Measurements from ENCODE around the gene FAM156A.
"Not testable (repeated sequence)": the region's sequence is repeated elsewhere in the genome, so short reads cannot be mapped to it uniquely, and the experiment has no call there.

FAM156A gene, protein sequence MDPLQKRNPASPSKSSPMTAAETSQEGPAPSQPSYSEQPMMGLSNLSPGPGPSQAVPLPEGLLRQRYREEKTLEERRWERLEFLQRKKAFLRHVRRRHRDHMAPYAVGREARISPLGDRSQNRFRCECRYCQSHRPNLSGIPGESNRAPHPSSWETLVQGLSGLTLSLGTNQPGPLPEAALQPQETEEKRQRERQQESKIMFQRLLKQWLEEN

DNA sequence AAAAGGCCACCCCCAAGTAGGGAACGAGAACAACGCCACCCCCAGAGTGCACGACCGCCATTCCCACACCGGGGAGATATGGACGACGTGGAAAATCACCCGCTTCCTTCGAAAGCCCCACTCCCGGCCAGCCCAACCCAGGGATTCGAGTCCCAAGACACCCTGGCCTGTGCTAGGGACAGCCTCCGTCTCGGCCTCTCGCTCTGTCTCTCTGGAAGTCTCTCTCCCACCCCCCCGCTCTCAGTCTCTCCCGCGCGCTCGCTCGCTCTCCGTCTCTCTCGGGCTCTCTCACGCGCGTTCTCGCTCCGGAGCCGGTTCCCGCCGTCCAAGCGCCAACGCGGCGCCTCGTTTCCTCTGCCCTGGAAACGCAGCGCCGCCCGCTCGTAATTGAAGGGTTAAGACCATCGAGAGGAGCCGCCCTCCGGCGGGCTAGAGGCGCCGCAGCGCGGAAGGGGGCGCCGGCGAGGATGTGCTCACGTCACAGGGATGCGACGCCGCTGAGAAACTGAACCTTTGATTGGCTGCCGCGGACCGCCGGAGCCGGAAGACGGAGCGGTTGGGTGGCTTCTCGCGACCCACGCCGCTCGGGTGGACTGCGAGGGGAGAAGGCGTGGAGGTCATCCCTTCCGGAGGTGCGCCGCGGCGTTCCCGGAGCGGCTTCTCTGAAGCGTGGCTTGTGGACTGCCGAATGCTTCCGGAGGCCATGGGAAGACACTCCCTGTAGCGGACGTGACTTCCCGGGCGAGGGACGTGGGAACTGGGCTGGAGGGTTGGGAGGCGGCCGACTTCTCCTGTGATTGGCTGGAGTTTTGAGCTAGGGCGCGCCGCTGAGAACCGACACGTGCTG is at the start of gene FAM156A:
FAM156A (minus strand) TSS at position 406 of the 847 bp plus-strand sequence. CDS start 9,930 bp downstream, outside the sequence.
- not testable (repeated sequence) for DNase-seq

DNA sequence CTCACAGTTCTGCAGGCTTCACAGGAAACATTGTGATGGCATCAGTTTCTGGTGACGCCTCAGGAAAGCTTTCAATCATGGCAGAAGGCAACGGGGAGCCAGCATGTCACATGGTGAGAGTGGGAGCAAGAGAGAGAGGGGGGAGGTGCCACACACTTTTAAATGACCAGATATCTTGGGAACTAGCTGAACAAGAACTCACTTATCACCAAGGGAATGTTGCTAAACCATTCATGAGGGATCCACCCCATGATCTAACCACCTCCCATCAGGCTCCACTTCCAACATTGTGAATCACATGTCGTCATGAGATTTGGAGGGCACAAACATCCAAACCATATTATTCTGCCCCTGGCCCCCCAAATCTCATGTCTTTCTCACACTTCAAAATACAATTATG is 47.0 kb upstream of the FAM156A start:
- no peak for DNase-seq

DNA sequence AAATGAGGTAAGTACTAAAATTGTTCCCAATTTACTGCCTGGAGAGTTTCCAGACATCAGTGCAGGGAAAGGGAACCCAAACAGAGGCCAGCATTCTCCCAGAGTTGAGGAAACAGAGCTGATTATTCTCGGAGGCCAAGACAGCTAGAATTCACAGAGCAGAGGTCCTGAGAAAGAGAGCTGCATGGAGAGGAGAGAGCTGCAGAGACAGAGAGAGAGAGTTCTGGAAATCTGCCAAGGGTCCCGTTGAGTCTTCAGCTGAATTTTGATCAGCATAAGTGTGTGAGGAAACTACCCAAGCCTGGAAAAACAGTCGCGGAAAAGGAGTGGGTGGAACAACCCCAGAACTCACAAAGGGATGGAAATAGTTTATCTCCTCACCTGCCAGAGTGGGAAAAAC is 46.5 kb upstream of the FAM156A start:
- no peak for DNase-seq

DNA sequence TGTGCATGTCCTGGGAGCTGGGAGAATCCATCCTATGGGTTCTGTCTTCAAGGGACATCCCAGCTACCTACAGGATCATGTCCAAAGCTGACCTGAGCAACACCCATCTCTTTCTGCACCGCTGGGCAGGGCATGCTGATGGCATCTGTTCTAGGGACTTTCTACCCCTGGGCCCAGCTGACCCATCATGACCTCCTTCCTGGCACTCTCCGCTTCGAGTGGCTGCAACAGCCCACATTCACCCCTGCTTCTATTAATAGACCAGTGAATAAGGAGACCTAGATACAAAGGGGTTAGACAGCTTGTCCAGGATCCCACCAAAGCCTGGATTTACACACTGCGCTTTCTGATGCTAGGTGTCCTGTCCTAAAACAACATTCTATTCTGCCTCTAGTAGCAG is 45.7 kb upstream of the FAM156A start:
- DNase-seq: no peak

DNA sequence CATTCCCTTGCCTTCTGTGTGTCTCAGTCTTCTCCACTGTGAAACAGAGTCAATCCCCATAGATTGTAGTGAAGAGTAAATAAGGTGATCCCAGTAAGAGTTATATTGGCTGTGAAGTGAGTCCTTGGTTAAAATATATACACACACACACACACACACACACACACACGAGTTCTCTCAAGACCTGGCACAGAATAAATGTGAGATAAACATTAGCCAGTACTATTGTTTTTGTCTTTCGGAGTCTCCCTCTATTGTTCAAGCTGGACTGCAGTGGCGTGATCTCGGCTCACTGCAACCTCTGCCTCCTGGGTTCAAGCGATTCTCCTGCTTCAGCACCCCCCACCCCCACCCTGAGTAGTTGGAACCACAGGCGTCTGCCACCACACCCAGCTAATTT is 44.8 kb upstream of the FAM156A start:
- DNase-seq: no peak

DNA sequence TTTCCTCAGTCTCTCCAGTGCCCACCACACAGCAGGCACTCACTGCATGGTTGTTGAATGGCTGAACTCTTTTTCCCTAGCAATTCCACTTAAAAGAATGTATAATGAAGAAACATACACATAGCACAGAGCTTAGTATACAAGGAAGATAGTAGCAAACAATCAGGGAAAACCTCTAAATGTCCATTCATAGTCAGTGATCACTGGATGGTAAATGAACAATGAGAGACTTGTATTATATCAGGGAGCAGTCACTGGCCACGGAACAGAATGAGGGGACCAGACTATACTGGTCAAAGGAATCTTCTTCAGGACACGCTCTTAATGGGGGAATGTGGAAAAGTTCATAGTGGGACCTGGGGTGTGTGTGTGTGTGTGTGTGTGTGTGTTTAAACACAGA is 43.6 kb upstream of the FAM156A start:
- no peak for DNase-seq

DNA sequence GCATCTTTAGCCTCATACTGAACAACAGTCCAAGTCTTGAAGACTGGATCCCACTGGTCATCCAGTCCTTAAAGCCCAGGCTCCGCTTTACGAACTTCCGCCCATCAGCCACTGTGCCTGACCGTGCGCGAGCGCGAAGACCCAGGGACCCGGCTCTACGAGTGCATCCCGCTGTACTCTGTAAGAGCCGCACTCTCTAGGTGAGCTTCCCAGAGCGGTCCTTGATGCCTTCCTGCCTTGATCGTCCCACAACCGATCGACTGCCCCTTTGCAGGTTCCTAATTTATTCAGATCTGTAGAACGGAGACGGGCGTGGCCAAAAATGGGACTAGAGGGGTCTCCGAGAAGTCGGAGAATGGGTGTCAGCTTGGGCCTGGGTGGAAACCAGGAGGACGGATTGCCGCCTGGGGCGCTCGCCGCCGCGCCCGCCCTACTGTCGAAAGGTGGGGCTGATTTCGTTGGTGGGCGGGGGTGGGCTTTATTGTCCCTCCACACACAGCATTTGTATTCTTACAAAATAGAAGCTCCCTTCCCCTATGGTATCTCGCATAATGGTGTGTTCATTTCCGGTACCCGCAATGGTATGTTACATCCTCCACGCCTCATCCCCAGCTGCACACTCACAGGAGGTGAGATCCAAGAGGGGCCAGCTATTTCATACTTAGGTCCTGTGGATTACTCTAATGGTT is 42.3 kb upstream of the FAM156A start:
- DNase-seq: no peak

DNA sequence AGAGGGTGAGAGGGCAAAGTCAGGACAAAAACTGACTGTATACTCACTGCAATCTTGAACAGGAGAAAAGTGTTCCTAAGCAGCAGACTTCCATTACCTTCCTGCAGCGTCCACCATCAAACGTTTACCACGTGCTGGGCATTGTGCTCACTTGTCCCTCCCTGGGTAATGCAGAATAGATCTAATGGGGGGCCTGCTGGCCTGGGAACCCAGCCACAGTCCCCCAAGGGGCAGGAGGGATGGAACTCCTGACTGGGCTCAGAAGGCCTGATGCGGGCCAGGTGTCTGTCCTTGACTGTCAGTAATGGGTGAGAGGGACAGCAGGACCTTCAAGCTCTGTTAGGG is 37.6 kb upstream of the FAM156A start:
- DNase-seq: no peak

DNA sequence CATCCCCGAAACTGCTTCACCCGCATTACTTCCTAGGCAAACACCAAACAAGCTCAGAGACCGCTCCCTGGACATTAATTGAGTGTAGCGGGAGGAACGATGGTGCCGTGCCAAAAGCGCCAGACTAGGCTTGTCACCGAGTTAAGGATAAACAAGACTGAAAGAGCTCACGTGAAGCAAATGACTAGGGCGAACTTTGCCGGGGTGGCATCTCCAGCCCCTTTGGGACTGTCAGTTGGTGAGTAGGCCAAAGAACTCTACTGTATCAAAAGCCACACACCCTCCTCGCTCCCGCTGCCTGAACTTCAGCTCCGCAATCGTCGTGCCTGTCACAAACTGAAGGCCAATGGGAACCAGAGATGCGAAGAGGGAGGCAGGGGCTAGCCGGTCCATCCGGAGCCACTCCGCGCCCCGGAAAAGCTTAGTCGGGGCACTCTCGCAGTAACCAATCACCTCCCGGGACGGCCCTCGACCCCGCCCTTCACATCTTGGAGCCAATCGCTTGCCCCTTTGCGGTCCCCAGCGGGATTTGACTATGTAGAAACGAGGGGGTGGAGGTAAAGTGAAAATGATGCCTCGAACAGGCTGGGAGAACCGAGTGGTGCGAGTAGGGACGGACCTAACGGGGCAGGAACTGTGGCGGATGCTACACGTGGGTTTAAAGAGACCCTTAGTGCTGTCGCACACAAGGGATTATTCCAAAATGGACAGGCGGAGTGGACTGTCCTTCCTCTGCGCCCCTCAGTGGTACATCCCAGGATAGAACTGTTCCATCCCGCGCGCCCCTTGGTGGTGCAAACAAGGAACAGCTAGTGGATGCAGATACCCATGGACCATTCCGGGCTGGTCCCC is 37.0 kb upstream of the FAM156A start:
- DNase-seq: peak; percentile 94

DNA sequence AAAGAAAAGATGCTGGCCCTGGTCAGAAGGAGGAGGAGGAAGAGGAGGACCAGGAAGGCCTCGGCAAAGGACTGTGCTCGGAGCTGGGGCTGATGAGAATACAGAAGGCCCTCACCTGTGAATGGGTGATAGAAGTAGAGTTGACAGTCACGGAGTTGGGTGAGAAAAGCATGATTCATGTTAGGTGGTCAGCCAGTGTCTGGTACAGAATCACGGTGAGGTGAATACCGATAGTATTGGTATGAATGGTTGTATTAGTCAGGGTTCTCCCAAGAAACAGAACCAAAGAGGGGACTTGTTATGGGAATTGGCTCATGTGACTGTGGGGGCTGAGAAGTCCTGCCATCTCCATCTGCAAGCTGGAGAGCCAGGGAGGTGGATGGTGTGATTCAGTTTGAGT is 32.5 kb upstream of the FAM156A start:
- DNase-seq: peak; percentile 18

DNA sequence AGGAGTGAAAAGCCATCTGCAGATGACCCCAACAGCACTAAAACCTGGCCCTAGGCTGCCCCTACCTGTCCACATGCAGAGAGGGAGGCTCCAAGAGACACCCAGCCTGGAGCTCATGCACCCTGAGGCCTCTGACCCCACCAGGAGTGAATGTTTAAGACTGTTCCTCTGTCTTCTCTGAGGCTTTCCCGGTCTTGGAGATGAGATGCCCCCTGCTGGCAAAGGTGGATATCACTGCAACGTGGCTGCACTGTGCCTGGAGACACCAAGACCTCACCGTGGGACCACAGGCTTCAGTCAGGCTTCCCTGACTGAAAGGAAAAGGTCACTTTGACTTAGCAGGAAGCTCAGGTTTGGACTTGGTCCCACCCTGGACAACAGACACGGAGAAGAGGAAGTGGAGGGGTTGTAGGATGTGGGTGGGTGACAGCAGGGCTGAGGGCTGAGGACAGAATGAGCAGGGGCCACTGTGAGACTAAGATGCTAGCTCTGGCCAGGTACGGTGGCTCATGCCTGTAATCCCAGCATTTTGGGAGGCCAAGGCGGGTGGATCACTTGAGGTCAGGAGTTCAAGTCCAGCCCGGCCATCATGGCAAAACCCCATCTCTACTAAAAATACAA is 31.8 kb upstream of the FAM156A start:
- DNase-seq: peak; percentile 75

DNA sequence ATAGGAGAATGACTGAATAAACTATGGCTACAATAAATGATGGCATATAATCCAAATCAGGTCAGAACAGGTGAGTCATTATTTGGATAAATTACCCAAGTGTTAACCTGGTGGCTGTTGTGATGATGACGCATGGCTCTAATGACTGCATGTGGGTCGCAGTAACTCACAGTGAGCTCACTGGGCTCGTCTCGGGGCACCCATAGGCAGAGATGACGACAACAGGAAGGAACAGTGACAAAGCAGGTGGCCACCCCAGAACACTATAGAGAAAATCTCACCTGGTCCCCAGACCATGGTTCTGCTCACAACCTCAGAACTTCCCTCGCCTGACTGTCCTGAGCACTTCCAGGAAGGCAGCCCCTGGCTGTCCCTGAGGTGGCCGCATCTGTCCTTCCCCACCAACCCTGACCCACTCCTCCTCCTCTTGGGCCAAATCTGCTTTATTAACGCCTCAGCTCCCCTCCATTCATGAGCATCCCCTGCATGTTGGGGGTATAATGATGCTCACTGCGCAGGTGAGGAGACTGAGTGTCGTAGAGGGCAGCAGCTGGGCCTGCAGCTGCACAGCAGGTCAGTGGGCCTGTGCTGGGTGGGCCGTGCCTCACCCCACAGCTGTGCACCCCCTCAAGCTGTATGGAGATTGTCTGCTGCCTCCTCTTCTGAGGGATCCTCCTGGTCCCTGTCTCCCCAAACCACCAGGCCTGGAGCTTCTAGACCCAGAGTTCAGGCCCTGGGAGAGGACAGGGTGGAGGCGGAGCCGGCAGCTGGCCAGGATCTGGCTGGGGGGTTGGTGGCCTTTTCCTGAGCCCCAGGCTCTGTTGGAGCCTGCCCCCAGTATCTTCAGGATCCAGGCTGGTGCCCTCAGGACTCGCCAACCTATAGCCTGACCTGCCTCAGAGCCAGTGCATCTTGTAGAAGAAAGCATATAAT is 30.9 kb upstream of the FAM156A start:
- DNase-seq: no peak

DNA sequence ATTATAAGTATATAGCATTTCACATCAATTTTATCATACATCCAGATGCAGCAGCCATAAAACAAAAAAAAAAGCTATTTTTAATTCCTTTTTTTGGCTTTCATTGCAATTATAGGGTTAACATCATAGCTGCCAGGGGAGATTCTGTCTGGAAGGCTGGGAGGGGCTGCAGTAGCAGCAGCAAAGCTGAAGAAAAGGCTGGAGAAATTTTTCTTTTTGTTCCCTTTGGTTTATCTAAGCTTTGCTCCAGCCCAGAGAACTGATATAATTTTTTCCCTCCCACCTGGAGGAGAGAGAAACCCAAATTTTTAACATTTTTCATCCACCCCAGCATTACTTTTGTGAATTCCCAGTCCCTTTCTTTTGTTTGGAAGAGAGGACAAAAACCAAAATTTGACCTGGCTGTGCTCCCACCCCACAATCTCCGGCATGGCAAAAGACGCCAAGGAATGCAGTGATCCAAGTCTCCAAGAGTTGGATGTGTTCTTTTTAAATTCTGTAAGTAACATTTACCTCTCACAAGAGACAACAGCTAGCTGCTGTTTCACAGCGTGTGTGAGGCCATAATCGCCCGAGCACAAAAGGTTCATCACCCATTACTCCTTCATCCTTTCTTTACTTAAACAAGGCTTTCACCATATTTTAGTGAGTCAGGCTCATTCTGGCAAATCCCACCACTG is 25.1 kb upstream of the FAM156A start:
- no peak for DNase-seq

DNA sequence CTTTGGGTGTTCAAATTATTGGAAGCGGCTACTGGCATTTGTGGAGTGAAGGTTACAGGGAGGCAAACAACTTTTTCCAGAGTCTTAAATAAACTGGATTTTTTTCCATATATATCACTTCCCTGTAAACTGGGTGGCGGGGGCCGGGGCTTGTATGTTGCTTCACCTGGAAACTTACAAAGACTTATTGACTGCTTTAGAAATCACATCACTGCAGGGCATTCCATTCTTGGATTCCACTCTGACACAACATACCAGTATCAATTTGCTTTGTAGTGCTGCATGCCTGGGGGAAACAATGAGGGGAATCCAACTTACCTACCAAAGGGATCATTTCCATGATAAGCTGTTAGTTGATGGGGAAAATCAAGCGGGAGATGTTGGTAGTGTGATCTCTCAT is 21.7 kb upstream of the FAM156A start:
- DNase-seq: no peak

DNA sequence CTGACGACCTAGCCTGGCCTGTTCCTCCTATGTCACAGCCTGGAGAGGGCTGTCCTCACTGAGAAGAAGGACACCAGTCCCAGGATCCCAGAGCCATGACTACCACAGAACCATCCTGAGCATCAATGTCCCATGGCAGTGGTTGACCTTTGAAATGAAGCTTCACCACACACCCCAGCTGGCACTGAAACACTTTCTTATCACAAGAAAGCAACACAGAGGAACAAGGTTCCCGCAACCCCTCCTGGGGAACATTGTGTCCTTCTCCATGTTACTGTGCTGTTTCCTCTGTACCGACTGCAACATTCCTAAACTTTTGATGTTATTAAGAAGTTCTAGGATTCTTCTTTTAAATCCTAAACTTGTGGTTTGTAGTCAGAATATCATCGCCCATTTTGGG is 21.2 kb upstream of the FAM156A start:
- no peak for DNase-seq

DNA sequence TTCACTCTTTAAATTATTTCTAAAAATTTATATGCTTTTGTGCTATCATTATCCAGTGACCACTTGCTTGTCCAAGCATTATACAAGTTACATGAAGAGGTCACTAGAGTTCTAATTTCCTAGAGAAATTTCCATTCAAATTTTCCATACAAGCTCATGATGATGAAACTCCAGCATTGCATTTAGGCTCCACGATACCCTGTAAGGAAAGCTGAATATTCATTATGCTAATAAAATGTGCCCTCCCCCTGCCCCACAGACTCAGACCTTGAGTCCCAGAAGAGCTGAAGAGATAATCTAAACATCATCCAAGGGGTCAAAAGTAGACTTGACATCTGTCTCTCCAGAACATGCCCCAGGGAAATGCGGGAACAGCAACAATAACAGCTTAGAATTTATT is 19.6 kb upstream of the FAM156A start:
- DNase-seq: no peak

DNA sequence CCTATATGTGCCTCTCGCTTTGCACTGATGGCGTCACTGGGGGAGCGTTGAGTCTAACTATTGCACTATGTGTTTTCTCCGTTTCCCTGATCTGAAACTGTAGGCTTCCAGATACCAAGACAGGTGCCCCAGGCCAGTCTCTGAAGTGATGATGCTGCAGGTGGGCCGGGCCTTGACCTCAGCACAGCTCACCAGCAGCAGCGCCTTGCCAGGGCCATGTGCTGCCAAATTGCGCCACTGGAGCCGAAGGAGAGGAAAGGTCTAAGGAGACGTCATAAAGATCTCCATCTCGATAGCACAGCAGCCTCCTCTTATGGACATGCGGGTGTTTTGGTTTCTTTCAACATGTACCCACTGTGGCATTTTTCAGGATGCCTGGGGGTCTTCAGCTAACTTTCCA is 17.3 kb upstream of the FAM156A start:
- not testable (repeated sequence) for DNase-seq

DNA sequence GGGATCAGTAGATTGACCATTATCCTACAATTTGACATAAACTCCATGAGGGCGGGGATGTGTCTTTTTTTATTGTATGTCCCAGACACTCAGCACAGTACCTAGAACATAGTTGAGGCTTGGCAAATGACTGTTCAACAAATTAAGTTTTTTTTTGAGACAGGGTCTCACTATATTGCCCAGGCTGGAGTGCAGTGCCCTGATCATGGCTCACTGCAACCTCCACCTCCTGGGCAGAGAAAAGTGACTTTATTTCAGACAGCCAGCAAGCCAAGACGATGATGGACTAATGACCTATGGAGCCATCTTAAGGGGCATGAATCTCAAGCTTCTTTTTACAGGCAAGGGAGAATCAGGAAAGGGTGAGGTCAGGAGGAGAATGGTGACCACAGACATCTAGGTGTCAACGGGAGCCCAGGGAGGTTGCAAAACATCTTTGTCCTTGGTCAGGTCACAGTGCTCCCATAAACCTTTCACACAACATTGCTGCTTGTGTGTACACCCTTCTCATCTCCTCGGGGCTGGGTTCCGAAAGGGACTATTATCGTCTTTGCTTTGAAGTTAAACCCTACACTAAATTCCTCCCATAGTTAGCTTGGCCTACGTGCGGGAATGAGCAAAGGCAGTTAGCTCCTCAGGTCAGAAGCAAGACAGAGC is 16.1 kb upstream of the FAM156A start:
- not testable (repeated sequence) for DNase-seq

DNA sequence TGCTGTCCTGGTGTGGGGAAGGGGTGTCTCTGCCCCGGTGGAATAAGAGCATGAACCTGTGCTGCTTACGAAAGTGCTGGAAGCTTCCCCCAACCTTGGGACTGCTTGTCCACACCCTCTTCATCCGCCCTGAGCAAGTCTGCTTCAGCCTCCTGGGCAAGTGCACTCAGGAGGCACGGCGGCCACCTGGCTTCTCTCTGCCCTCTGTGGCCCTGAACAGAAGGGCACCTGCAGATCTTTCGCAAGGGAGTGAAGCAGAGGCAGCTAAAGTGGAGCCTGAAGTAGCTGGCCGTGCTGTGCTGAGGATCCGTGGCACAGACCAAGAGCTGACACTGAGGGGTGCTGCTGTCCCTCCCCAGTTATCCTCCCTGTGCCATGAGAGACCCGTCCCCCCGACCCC is 9.6 kb upstream of the FAM156A start:
- DNase-seq: not testable (repeated sequence)
